ENCODE results near the gene MND1. TPM values are rescaled to one million over a fixed set of nuclear protein-coding genes. Genes with fewer than 3 reads are reported as not detected.

MND1 gene
- total RNA-seq, 3 donors from 2014 or later (not counting 1 experiment from before 2014, with no cell fraction given): 0.33 TPM; not detected in 2

DNA sequence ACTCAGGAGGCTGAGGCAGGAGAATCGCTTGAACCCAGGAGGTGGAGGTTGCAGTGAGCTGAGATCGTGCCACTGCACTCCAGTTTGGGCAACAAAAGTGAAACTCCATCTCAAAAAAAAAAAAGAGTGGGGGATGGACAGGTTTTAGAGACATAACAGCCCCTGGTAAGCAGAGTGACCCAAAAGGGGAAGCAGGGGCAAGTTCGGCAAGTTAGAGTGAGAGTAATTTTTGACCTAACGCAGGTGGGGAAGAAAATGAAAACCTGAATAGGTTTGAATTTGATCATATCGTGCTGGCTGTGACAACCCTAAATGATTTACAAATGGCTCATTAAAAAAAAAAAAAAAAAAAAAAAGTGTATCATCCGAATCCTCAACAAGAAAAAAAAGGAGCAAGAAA is 96.0 kb downstream of the MND1 start:
- intact Hi-C loops (cut with micrococcal nuclease): no loop called here
- Histone ChIP-seq H3K4me1 (ENCODE audit: control insufficient read depth, insufficient read depth, low read length) (peaks cover 28% of the 10 kb centered on the region), H3K9me3 (ENCODE audit: control insufficient read depth, insufficient read depth, low read length) (no peaks in the 10 kb centered on the region), H3K27me3 (ENCODE audit: control insufficient read depth, insufficient read depth, low read length) (no peaks in the 10 kb centered on the region), H3K36me3 (ENCODE audit: control insufficient read depth, insufficient read depth, low read length) (no peaks in the 10 kb centered on the region), H3K27ac (ENCODE audit: low read length) (no peak overlapping the region), H3K4me3 (ENCODE audit: low read length) (no peak overlapping the region)
- WGBS (ENCODE audit: insufficient coverage): 65% methylated on average over 6 of the region's 6 CpGs
- Mint-ChIP-seq H3K4me3 (no peak overlapping the region), H3K9me3 (no peaks in the 10 kb centered on the region), H3K36me3 (no peaks in the 10 kb centered on the region), H3K4me1 (peaks cover 19 to 20% of the 10 kb centered on the region in 2 donors), H3K27ac (no peak overlapping the region), H3K27me3 (ENCODE audit: low read depth in 2 of 2) (no peaks in the 10 kb centered on the region)
- TF ChIP-seq CTCF (IDR thresholded peaks at IDR 0.05): no peak
- DNase-seq: no peak
- no peak for ATAC-seq

GRCh38 chr4:153447175-153447905 is 102.9 kb downstream of the MND1 start:
- no peaks in the 10 kb centered on the region for H3K9me3 Mint-ChIP-seq
- no peaks in the 10 kb centered on the region for H3K27me3 Mint-ChIP-seq (ENCODE audit: low read depth in 2 of 2)
- no peak overlapping the region for H3K4me3 ChIP-seq (ENCODE audit: low read length)
- H3K36me3 ChIP-seq (ENCODE audit: control insufficient read depth, insufficient read depth, low read length): no peaks in the 10 kb centered on the region
- intact Hi-C loops (cut with micrococcal nuclease): no loop called here
- H3K4me1 Mint-ChIP-seq: peaks cover 11 to 15% of the 10 kb centered on the region in 2 donors
- H3K4me3 Mint-ChIP-seq: no peak overlapping the region
- WGBS (ENCODE audit: insufficient coverage): 94% methylated on average over 4 of the region's 5 CpGs
- peaks cover 12% of the 10 kb centered on the region for H3K4me1 ChIP-seq (ENCODE audit: control insufficient read depth, insufficient read depth, low read length)
- H3K27ac Mint-ChIP-seq: no peak overlapping the region
- DNase-seq (no peak), ATAC-seq (no peak)
- no peak overlapping the region for H3K27ac ChIP-seq (ENCODE audit: low read length)
- H3K9me3 ChIP-seq (ENCODE audit: control insufficient read depth, insufficient read depth, low read length): no peaks in the 10 kb centered on the region
- H3K27me3 ChIP-seq (ENCODE audit: control insufficient read depth, insufficient read depth, low read length): no peaks in the 10 kb centered on the region
- no peak for TF ChIP-seq CTCF (IDR thresholded peaks at IDR 0.05)
- no peaks in the 10 kb centered on the region for H3K36me3 Mint-ChIP-seq

DNA sequence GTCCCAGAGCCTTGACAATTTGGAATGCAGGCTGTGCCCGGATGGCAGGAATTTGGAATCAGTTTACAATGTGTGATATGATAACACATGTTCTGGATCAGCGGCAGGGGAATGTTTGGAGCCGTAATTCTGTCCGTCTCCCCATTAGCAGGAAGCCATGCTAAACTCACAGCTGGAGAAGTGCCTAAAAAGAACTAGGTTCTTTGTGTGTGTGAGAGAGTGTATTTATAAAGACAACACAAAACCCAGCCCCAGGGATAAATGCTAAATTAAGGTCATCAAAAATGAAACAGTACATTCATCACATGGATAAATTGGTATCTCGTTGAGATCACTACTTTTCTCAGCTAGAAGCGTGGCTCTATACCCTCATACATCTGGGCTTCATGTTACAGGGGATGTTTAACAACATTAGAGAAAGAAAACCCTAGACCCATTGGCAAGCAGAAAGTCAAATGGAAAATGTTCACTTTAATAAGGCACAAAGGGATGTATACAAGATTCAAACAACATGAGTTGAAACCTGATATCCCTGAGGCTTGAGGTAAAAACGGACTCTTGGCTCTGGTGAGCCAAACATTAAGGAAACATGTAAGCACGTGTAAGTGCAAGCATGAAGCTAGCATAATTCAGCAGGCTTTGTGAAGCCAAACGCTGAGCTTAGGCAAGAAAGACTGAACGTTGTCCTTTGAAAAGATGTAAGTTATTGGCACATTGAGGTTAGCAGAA is 103.7 kb downstream of the MND1 start:
- no peaks in the 10 kb centered on the region for H3K9me3 ChIP-seq (ENCODE audit: control insufficient read depth, insufficient read depth, low read length)
- H3K4me1 ChIP-seq (ENCODE audit: control insufficient read depth, insufficient read depth, low read length): peaks cover 12% of the 10 kb centered on the region
- H3K27me3 ChIP-seq (ENCODE audit: control insufficient read depth, insufficient read depth, low read length): no peaks in the 10 kb centered on the region
- no peak overlapping the region for H3K27ac Mint-ChIP-seq
- intact Hi-C loops (cut with micrococcal nuclease): no loop called here
- 88% methylated on average over 10 of the region's 10 CpGs for WGBS (ENCODE audit: insufficient coverage)
- H3K9me3 Mint-ChIP-seq: no peaks in the 10 kb centered on the region
- no peak overlapping the region for H3K4me3 ChIP-seq (ENCODE audit: low read length)
- no peak for TF ChIP-seq CTCF (IDR thresholded peaks at IDR 0.05)
- no peak overlapping the region for H3K27ac ChIP-seq (ENCODE audit: low read length)
- peaks cover 11 to 15% of the 10 kb centered on the region in 2 donors for H3K4me1 Mint-ChIP-seq
- DNase-seq (no peak), ATAC-seq (no peak)
- H3K36me3 Mint-ChIP-seq: no peaks in the 10 kb centered on the region
- H3K27me3 Mint-ChIP-seq (ENCODE audit: low read depth in 2 of 2): no peaks in the 10 kb centered on the region
- no peak overlapping the region for H3K4me3 Mint-ChIP-seq
- no peaks in the 10 kb centered on the region for H3K36me3 ChIP-seq (ENCODE audit: control insufficient read depth, insufficient read depth, low read length)

Measured in natural killer cell (primary cell).